Endothelial cell of umbilical vein (primary cell): ENCODE measurements around the gene HMGXB3.

Source experiments
- CTCF ChIP-seq, 2 donors: IDR thresholded peaks; 1 replicate in 1 of 2; 2 replicates in 1 of 2; pipeline ENCODE4 v1.5.1; 2011; ENCODE audit warnings: low read length in 2 of 2, mild to moderate bottlenecking in 2 of 2, moderate library complexity in 2 of 2, control low read depth in 1 of 2, inconsistent platforms in 1 of 2, low read depth in 1 of 2; ENCODE audit not compliant: insufficient read depth in 1 of 2; ENCODE audit errors: extremely low read depth in 1 of 2
- FOS ChIP-seq: IDR thresholded peaks from 2 replicates; pipeline ENCODE4 v1.6.1; 2011; ENCODE audit warnings: mild to moderate bottlenecking, low read length, moderate library complexity, borderline replicate concordance; ENCODE audit not compliant: insufficient read depth

- TF ChIP-seq CTCF (IDR thresholded peaks at IDR 0.05; ENCODE audit: extremely low read depth in 1 of 2, insufficient read depth in 1 of 2, low read depth in 1 of 2, low read length in 2 of 2) = no peak
- TF ChIP-seq FOS = no peak
These were observed 33.6 kb upstream of the HMGXB3 start for GRCh38 chr5:149966946-149967345.
